Stimulated activated CD8-positive, alpha-beta memory T cell treated with anti-CD3 and anti-CD28 coated beads, Interleukin-12 subunit alpha, Interleukin-12 subunit beta, amount 100 ng/mL, for 4 hours (primary cell): ENCODE measurements around the gene CYGB.
A peak's percentile ranks its signal among the peaks of the same experiment; 100 is the strongest.

Experiments used
- DNase-seq: peaks from one replicate; pipeline ENCODE4 v3.0.0-alpha.2; 2020; ENCODE audit warnings: low read depth

The CYGB gene

DNA sequence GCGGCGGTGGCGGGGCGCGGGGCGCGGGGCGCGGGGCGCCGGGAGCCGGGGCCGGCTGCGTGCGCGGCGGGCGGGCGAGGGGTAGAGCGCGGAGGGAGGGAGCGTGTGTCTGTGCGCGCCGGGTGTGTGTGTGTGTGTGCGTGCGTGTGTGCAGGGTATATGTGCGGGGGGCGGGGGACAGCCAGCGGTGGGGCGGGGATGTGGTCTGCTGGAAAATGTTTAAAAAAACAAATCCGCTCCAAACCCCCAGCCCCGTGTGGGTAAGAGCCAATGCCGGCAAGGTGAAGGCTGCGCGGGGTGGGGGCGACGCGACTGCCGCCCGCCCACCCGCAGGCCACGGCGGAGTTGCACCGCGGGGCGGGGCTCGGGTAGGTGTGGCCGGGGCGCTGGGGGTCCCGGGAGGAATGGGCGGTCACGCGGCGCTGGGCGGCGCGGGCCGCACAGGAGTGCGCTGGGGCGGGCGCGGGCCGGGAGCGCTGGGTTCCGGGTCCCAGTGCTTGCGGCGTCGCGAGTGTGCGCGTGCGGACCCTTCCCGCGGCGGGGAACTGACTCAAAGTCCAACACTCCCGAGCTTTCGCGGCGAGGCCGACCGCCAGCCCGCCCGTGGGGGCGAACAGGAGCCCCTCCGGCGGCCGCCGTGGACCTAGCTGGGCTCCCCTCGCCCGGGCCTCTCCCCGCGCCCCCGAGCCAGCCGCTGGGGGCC, at the start of gene CYGB:
Gene CYGB, minus strand, starts transcription at position 132 of the 703 bp plus-strand sequence. CDS start 167 bp downstream, outside the sequence.
- DNase-seq: no peak

DNA sequence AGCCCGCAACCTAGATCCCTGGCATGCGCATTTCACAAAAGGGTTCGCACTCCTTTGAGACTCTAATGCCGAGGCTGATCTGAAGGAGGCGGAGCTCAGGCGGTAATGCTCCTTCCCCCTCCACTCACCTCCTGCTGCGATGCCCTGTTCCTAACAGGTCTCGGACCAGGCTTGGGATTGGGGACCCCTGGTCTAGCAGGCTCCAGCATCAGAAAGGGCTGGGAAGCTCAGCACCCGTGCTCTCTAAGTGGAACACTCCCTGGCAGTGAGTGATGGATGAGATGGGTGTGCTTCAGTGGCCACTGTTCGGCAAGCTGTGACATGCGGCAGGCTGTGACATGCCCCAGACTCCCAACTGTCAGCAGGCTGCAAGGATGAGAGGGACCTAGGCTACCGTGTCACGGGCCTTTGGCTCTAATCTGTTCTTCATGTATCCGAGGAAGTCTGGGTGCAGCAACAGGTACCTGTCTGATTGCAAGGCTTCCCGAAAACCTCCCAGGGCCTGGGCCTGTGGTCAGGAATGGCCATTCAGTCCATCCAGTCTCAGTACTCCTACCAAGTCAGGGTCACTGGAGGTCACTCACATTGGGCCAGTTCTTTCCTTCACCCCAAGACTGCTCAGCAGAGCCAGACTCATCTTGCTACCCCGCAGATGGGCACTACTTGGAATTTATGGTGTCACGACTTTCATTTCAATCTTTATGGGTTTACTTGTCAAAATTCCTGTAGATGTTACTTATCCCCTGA, 49.4 kb upstream of the CYGB start:
- no peak for DNase-seq

DNA sequence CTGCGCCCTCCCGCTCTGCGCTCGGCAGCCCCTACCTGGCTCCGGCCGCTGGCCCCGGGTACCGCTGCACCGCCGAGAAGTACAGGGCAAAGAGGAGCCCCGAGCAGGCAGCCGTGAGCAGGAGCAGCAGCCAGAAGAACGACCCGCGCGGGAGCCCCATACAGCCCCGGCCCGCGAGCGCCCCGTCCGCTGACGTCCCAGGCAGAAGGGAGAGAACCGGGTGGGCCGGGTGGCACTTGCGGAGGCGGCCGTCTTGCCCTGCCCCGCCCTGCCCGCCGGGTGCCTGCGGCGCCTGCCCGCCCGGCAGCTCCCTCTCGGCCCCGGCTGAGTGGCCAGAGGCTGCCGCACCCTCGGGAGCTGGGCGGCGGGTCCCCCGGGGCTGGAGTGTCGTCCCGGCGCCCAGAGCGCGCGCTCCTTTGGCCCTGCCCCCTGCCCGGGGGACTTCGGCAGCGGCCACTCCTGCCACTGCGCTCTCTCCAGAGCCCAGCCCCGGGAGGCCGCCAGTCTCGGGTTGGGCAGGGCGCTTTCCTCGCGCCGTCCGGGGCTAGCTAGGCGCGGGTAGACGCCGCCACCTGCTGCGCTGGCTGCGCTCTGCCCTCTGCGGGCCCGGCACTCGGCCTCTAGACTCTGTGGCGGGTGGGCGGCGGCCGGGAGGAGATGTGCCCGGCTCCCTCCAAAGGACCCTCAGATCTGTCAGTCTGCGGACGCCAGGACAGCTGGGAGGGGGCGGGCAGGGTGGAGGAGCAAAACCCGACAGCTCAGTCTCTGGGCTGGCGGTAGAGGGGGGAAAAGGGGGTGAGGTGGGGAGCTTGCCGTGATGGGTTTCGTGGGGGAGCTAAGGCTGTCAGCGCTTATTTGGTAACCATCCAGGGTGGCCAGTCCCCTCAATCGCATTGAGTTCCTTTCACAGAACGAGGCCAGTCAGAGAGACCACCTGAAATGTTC, 48.4 kb upstream of the CYGB start, which contains the start of gene ST6GALNAC2:
Gene ST6GALNAC2, minus strand, starts transcription at position 212 of the 945 bp plus-strand sequence. Its CDS starts 52 bp downstream, at position 160.
- peak; percentile 22 for DNase-seq

DNA sequence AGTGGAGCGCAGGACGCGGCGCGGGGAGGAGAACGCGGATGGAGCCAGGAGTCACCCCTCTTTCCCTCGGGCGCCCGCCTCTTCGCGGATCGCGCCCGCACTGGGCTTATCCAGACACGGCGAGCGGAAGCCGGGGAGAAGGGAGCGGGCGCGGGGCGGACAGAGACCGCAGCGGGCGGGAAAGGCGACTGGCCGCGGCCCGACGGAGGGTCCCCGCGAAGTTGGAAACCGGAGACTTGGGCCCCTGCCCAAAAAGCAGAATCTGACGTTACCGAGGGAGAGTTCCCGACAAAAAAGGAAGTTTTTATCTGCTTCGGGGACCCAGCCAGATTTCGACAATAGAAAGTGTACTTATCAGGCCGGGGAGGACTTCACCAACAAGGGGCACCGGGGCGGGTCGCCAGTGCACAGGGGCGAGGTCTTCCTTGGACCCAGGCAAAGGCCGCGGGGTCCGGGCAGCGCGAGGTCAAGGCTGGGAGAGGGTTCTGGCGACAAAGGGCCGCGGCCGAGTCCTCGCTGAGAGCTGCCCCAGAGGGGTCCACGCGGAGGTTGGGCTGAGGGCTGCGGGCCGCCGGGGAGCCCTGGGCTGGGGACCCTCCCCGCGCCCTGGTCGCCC, 47.6 kb upstream of the CYGB start:
- no peak for DNase-seq

DNA sequence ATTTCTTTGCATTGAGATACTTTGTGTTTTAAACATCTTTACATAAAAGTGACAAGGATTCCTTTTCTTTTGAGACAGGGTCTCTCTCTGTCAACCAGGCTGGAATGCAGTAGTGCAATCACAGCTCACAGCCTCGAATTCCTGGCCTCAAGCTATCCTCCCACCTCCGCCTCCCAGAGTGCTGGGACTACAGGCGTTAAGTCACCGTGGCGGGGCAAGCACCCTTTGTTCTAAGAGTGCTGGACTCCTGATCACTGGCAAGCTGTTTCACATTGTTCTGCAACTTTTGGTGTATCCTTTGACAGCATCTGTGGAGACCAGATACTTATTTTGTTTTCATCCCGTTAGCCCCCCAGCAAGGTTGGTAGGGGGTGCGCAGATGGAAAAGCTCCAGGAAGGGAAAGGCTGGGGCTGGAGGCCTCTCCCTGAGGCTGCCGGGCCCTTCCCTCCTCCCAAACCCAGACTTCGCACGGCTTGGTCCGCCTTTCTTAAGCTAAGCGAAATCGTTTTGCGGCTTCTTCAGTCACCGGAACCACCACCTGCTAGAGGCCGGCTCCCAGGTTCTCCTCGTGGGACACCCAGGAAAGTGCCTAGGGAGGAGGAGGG, 47.0 kb upstream of the CYGB start:
- DNase-seq: no peak

DNA sequence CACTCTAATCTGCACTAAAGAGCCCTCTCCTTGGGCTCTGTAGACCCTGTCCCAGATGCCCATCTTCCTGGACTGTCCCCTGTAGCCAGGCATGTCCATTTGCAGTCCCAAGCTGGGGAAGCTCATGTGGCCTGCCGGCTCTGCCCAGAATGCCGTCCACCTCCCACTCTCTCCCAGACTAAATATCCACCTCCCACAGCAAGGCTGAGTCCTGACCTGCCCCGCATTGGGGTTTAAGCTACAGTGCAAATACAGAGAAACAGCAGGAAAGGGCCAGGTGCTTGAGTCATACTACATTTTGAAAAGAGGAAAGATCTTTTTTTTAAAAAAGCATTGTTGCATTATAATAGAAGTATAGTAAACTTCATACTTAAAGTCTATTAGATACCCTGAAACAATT, 45.2 kb upstream of the CYGB start:
- no peak for DNase-seq

GRCh38 chr17:76581515-76581914, 44.0 kb upstream of the CYGB start:
- DNase-seq: no peak

- no peak for DNase-seq
Measured at GRCh38 chr17:76579281-76579680, 41.8 kb upstream of the CYGB start.

DNA sequence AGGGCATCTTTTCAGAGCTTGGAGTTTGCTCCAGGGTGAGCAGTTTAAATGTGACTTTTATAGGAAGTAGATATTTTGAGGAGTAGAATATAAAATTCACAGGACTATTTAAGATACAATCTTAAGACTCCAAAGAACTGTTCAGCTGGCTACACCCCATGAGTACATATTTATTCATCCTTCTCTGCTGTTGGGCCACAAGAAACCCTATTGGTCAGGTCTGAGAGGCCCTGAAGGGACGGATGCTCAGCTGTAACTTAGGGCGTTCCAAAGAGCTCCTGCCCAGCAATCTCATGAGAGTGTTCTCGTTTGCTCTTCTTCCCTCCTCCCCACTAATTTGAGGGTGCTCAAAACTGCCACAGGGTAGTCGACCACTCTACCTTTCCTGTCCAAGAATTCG, 40.9 kb upstream of the CYGB start:
- no peak for DNase-seq

DNA sequence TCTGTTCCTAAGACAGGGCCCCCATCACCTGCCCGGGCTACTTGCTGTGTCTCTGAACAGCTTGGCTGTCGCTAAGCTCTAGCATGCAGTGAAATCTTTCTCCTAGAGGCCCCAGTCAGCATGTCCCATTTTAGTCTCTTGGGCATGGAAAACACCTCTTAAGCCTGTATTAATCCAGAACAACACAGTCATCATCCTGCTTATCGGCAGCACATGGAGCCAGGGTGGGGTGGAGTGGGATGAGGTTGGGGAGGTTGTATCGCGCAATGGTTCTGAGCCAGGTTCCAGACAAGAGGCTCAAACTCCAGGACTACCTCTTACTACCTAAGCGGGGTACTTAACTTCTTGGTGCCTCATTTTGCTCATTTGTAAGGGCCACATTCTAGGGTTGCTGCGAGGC, 40.4 kb upstream of the CYGB start:
- DNase-seq: no peak

DNA sequence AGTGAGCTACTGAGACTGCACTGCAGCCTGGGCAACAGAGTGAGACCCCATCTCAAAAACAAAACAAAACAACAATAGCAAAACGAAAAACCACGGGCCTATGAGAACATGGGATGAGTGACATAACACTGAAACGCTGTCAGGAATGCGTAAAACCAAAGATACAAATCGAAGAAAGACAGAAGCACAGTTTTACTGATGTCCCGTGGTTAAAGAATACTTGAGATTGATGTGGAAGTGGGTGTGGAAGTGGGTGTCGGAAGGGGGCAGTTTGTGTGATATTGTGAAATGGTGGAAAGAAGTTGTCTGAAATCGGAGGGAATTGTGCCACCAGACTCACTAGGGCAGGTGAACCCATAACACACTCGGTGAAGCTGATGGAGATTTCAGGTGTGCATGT, 38.7 kb upstream of the CYGB start:
- no peak for DNase-seq

DNA sequence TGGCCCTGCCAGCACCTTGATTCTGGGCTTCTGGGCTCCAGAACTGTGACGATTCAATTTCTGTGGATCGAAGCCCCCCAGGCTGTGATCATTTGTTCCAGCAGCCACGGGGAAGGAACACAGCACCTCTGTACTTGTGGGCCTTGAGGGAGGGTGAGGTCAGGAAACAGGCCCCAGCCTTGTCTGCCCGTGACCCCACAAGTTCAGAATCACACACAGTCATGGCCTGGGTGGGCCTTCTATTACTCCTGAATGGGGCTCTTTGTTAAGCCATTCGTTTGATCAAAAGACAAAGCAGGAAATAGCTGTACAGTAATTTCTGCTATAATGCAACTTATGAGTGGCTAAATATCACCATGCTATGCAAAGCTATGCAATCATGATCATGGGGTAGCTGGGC, 38.1 kb upstream of the CYGB start:
- DNase-seq: no peak

DNA sequence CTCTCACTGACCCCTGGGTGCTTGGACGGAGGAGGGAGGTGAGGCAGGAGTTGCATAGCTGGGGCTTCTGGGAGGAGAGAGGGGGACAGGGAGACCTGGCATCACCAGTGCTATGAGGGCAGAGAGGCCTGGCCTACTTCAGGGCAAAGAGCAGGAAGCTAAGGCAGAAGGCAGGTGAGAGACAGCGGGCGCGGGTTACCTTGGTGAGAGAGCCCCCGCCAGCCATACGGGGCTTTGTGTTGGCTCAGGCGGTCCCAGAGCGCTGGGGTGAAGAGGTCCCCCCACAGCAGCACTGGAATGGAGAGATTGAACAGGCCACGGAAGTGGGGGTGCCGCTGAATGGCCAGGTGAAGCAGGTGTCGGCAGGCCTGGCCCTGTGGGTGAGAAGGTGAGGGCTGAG, 36.7 kb upstream of the CYGB start:
- DNase-seq: no peak

- DNase-seq: no peak
Measured at GRCh38 chr17:76573096-76573495, 35.6 kb upstream of the CYGB start.

GRCh38 chr17:76572201-76572910, 34.8 kb upstream of the CYGB start:
- no peak for DNase-seq

DNA sequence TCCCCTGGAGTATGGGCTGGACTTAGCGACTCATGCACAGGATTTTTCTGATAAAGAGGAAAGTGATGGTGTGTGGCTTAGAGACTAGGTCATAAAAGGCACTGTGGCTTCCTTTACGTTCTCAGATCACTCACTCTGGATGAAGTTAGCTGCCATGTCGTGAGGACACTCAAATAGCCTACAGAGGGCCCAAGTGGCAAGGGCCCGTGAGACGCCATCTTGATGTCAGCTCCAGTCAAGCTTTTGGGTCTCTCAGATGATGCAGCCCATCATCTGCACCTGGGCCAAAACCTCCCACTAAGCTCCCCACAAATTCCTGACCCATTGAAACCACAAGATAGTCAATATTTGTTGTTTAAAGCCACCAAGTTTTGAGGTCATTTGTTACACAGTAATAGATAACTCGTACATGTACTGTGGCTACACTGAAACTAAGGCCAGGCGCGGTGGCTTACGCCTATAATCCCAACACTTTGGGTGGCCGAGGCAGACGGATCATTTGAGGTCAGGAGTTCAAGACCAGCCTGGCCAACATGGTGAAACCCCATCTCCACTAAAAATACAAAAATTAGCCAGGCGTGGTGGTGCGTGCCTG, 33.5 kb upstream of the CYGB start:
- no peak for DNase-seq

DNA sequence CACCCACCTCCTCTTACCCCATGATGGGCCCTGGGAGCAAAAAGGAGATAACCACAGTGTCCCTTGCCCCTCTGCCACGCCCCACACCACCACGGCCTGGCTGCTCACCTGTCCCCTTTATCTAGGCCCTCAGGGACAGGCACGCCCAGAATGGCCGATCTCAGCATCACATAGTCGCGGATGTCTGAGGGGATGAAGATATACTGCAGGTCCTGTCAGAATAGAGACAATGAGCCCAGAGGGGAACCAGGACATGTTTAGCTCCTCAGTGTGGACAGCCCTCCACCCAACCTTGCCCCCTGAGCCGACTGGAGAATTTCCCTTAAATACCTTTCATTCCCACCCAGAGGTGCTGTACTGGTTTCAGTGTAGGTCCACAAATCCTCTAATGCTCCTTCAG, 32.9 kb upstream of the CYGB start:
- DNase-seq: no peak

- no peak for DNase-seq
Measured at GRCh38 chr17:76569607-76570279, 32.2 kb upstream of the CYGB start.

DNA sequence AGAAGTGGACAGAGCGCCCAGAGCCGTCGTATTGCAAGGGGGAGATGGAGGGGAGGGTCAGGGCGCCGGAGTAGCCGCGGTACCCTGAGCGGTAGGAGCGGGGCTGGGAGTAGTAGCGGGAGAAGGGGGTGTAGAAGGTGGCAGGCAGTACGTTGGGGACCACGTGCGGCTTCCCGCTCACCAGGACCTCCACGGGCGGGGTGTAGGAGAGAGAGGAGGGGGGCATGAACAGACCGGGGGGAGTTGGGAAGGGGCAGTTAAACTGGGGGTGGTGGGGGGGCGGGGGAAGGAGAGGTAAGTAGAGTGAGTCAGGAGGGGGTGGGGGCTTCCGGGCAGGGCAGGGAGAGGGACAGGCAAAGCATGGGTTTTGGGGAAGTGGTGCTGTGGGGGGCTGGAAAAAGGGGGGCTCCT, 31.3 kb upstream of the CYGB start:
- DNase-seq: no peak
